Adrenal gland (tissue), 12 donors: ENCODE results near the gene GNAQ. TPM values are rescaled to one million over a fixed set of nuclear protein-coding genes. Genes with fewer than 3 reads are reported as not detected.

ENCODE experiments used
- DNase-seq, 7 donors: peaks; one replicate each; pipeline ENCODE4 v3.0.0-alpha.2; 2019 to 2020
- H3K27ac ChIP-seq, 5 donors: fragments of 200-600 bp; sonication (generic) in 4 of 5; 1 replicate in 3 of 5; 2 replicates in 2 of 5; pipeline versions ENCODE4 v1.5.1 to v1.8.0; 2016 to 2020; ENCODE audit warnings: mild to moderate bottlenecking in 1 of 5
- H3K27me3 ChIP-seq: fragments of 200-600 bp; 2 replicates; pipeline ENCODE4 v1.8.0; 2021
- H3K36me3 ChIP-seq, 2 donors: fragments of 200-600 bp; replicated peaks in 1 of 2; 1 replicate in 1 of 2; 2 replicates in 1 of 2; pipeline versions ENCODE4 v1.5.1 to v1.8.0; 2018 to 2022
- H3K4me1 ChIP-seq, 2 donors: fragments of 200-600 bp; replicated peaks in 1 of 2; 1 replicate in 1 of 2; 2 replicates in 1 of 2; pipeline versions ENCODE4 v1.5.1 to v1.8.0; 2018 to 2021
- H3K4me3 ChIP-seq, 4 donors: fragments of 200-600 bp; sonication (generic) in 3 of 4; one replicate each; pipeline ENCODE4 v1.5.1; 2016 to 2018
- H3K9me3 ChIP-seq, 3 donors: fragments of 200-600 bp; sonication (generic) in 1 of 3; replicated peaks in 1 of 3; 1 replicate in 2 of 3; 2 replicates in 1 of 3; pipeline versions ENCODE4 v1.5.1 to v1.8.0; 2016 to 2021
- POLR2A ChIP-seq, 2 donors: fragments of 450-650 bp; IDR thresholded peaks; one replicate each; pipeline ENCODE4 v1.6.1; 2017; ENCODE audit warnings: antibody characterized with exemption in 2 of 2, mild to moderate bottlenecking in 2 of 2, moderate library complexity in 1 of 2
- WGBS, 4 donors: extraction: QIAGEN DNeasy Blood & Tissue Kit in 2 of 4; methylation state at CpG; one replicate each; pipeline versions ENCODE4 v1.1.5 to v1.1.7; 2013 to 2017; 5-methylcytosine and 5-hydroxymethylcytosine counted together
- intact Hi-C, 2 donors: fragments of 100-400 bp; cut with DNase I; formaldehyde crosslinking; loops; one replicate each; pipeline versions ENCODE4 v1.14.1 to v1.15.0; 2022 to 2023
- polyA plus RNA-seq, 3 donors: library from polyadenylated mRNA; stranded (reverse); fragments of 200-250 nt in 2 of 3; fragments of 350-450 nt in 1 of 3; fragmentation: Illumina TruSeq in 1 of 3; extraction: RNeasy Lipid Tissue Mini Kit (QIAGEN cat#74804) in 1 of 3; gene quantifications; one replicate each; pipeline ENCODE4 v1.2.3, GENCODE V29; 2013 to 2014
- total RNA-seq, 9 donors: library from RNA; depleted of rRNA in 4 of 9; stranded (reverse); fragments of >200 nt in 4 of 9; fragments of 120-200 nt in 1 of 9; fragmentation: NEBNext Ultra II Directional in 1 of 9; extraction: Animal tissue kit (Norgen Biotek cat#: 25700) in 1 of 9; gene quantifications; one replicate each; pipeline versions ENCODE4 v1.1.0 to v1.2.4, GENCODE V29; 2013 to 2023
- TF ChIP-seq, protein P1 (sequence below), 6 experiments: fragments of 450-650 bp in 4 of 6; fragments of 200-600 bp in 2 of 6; sonication (generic) in 1 of 6; IDR thresholded peaks; 1 replicate in 5 of 6; 2 replicates in 1 of 6; pipeline versions ENCODE4 v1.5.1 to v1.8.0; 2016 to 2021; ENCODE audit warnings: antibody characterized with exemption in 6 of 6, mild to moderate bottlenecking in 2 of 6, moderate library complexity in 1 of 6
- donor health status: healthy with polysubstance abuse.
- donor health status: Bipolar disorder and iron deficiency.
- donor health status: DM: yes; HTN: yes; CAD: no.
- donor health status: DM: no; HTN: no; CAD: no.
- donor health status: DM: no; HTN: no; CAD: no.
- donor health status: DM: yes; HTN: yes; CAD: no.

GNAQ gene
- total and polyA plus RNA-seq, 12 donors = 15.8 to 71.7 (median 45.1) TPM

DNA sequence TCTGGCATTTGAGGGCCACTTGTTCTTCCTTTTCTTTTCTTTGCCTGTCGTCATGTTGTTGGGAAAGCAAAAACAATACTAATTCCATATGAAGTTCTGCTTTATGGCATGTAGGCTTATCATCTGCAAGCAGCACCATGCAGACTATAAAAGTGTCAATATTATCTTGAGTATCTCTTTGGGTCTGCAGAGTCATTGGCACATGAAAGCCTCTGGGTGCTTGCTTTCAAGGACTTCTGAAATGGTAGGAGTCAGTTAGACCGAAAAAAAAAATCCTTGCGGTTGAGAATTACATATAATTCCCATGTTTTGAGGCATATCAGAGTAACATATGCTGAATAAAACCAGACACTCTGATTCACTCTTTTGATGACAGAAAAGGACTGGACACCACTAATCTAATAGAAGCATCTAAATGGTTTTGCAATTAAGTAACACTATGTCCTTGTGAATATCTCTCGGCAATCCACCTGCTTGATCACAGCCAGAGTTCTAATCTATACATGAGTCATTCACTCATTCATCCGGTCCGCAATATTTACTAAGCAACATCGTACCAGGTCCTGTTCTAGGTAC is 44.4 kb downstream of the GNAQ start:
- no peaks in the 10 kb centered on the region for H3K36me3 ChIP-seq
- intact Hi-C loops = loop anchor here in 1 of 2 donors (10.0 kb wide), 1 partner anchor 48 kb away; the partner anchor contains the start of gene GNAQ
- peaks cover 11 to 56% of the 10 kb centered on the region in 2 donors for H3K4me1 ChIP-seq

DNA sequence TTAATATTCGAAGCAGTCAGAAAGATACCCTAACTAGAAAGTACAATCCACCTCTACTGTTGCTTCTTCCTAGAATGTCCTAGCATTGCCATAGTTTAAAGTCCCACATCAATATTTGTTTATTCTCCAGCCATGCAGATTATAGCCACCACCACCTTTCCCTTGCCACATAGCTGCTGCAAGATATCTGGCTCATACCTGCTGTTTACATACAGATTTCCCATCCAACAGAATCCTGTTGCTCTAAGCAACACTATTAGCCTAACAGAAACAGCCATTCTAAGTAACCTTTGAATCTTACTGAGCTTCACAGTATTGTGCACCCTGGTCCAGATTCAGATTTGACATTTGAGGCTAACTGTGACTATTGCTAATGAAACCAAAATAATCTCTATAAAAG is 45.6 kb downstream of the GNAQ start:
- intact Hi-C loops = loop anchor here in 1 of 2 donors (10.0 kb wide), 1 partner anchor 49 kb away; the partner anchor contains the start of gene GNAQ
- H3K9me3 ChIP-seq = no peaks in the 10 kb centered on the region
- no peaks in the 10 kb centered on the region for H3K36me3 ChIP-seq
- H3K27me3 ChIP-seq = no peaks in the 10 kb centered on the region
- H3K4me3 ChIP-seq = no peak overlapping the region
- H3K27ac ChIP-seq = no peak overlapping the region
- H3K4me1 ChIP-seq = peaks cover 16 to 67% of the 10 kb centered on the region in 2 donors
- TF ChIP-seq POLR2A (IDR thresholded peaks at IDR 0.05) = no peak
- TF ChIP-seq, protein P1, sequence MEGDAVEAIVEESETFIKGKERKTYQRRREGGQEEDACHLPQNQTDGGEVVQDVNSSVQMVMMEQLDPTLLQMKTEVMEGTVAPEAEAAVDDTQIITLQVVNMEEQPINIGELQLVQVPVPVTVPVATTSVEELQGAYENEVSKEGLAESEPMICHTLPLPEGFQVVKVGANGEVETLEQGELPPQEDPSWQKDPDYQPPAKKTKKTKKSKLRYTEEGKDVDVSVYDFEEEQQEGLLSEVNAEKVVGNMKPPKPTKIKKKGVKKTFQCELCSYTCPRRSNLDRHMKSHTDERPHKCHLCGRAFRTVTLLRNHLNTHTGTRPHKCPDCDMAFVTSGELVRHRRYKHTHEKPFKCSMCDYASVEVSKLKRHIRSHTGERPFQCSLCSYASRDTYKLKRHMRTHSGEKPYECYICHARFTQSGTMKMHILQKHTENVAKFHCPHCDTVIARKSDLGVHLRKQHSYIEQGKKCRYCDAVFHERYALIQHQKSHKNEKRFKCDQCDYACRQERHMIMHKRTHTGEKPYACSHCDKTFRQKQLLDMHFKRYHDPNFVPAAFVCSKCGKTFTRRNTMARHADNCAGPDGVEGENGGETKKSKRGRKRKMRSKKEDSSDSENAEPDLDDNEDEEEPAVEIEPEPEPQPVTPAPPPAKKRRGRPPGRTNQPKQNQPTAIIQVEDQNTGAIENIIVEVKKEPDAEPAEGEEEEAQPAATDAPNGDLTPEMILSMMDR (IDR thresholded peaks at IDR 0.05) = no peak
- 85 to 97% (median 91%) methylated on average over 1 of the region's 1 CpG for WGBS, 4 donors
- DNase-seq = no peak

More for the DNA sequence above, 44.4 kb downstream of the GNAQ start:
- 42 to 51% (median 46%) methylated on average over 7 of the region's 7 CpGs for WGBS, 4 donors
- TF ChIP-seq POLR2A (IDR thresholded peaks at IDR 0.05) = no peak
- TF ChIP-seq, protein P1 (IDR thresholded peaks at IDR 0.05) = no peak
- Histone ChIP-seq H3K27ac (peak overlapping the region in 1 of 5 donors; percentile 3), H3K9me3 (no peaks in the 10 kb centered on the region), H3K27me3 (no peaks in the 10 kb centered on the region), H3K4me3 (no peak overlapping the region)
- peak in 3 of 7 donors; percentile 21 to 48 (median 25) for DNase-seq

DNA sequence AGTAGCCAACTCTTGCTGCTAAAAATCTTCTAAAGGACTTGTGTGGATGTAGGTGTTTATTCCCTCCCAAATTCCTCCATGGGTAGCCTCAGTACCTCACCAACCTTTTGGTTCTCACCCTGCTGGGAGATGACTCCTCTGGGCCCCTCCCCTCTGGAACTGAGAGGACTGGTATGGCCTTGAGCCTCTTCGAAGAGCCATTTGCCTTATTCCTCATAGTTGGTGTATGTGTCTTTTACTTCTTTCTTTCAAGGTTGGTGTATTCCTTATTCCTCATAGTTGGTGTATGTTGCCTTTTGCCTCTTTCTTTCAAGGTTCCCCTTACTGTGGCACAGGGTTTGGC is 48.3 kb downstream of the GNAQ start:
- H3K4me1 ChIP-seq = peaks cover 16 to 68% of the 10 kb centered on the region in 2 donors
- H3K27ac ChIP-seq = no peak overlapping the region
- H3K9me3 ChIP-seq = no peaks in the 10 kb centered on the region
- H3K4me3 ChIP-seq = no peak overlapping the region
- H3K27me3 ChIP-seq = no peaks in the 10 kb centered on the region
- DNase-seq = peak in 4 of 7 donors; percentile 27 to 47 (median 36)
- TF ChIP-seq, protein P1 (IDR thresholded peaks at IDR 0.05) = no peak
- TF ChIP-seq POLR2A (IDR thresholded peaks at IDR 0.05) = no peak
- H3K36me3 ChIP-seq = no peaks in the 10 kb centered on the region
- intact Hi-C loops = loop anchor here in 1 of 2 donors (10.0 kb wide), 1 partner anchor 52 kb away; the partner anchor contains the start of gene GNAQ
- 8 to 41% (median 37%) methylated on average over 1 of the region's 1 CpG for WGBS, 4 donors

- TF ChIP-seq, protein P1 (IDR thresholded peaks at IDR 0.05) = no peak
- no peak for TF ChIP-seq POLR2A (IDR thresholded peaks at IDR 0.05)
- Histone ChIP-seq H3K9me3 (no peaks in the 10 kb centered on the region), H3K36me3 (no peaks in the 10 kb centered on the region), H3K4me3 (no peak overlapping the region), H3K27me3 (no peaks in the 10 kb centered on the region), H3K4me1 (peaks cover 16 to 68% of the 10 kb centered on the region in 2 donors), H3K27ac (no peak overlapping the region)
- intact Hi-C loops = loop anchor here in 1 of 2 donors (10.0 kb wide), 1 partner anchor 52 kb away; the partner anchor contains the start of gene GNAQ
- WGBS, 4 donors = 85 to 89% (median 86%) methylated on average over 7 of the region's 7 CpGs
- DNase-seq = no peak
Observed at GRCh38 chr9:77982581-77983319, 48.9 kb downstream of the GNAQ start.
